SW480 (cell line): ENCODE measurements around the gene ENPEP.

Experiments
- DNase-seq: peaks from one replicate; pipeline ENCODE4 v3.0.0-alpha.2; 2016; ENCODE audit warnings: low spot score

The ENPEP gene

GRCh38 chr4:110602061-110602460, 126.1 kb downstream of the ENPEP start:
- no peak for DNase-seq

GRCh38 chr4:110605077-110605476, 129.1 kb downstream of the ENPEP start:
- no peak for DNase-seq

- no peak for DNase-seq
Observed at GRCh38 chr4:110609044-110609750, 133.2 kb downstream of the ENPEP start.

- DNase-seq, result no peak
Observed at GRCh38 chr4:110610620-110610939, 134.6 kb downstream of the ENPEP start.

GRCh38 chr4:110610940-110611831, 135.2 kb downstream of the ENPEP start:
- DNase-seq, result no peak

GRCh38 chr4:110611968-110612447, 136.1 kb downstream of the ENPEP start:
- DNase-seq, result no peak

GRCh38 chr4:110612631-110613269, 136.8 kb downstream of the ENPEP start:
- DNase-seq, result no peak

- no peak for DNase-seq
Observed at GRCh38 chr4:110613745-110614144, 137.8 kb downstream of the ENPEP start.

- no peak for DNase-seq
Observed at GRCh38 chr4:110614173-110614963, 138.4 kb downstream of the ENPEP start.
